GM21576 (cell line): ENCODE measurements around the gene NCAM1.
A peak's percentile ranks its signal among the peaks of the same experiment; 100 is the strongest.

Source experiments
- ATAC-seq: cut with Tn5 transposase; IDR thresholded peaks from one replicate; pipeline ENCODE4 v1.9.1; 2021; ENCODE audit warnings: mild to moderate bottlenecking, moderate library complexity; ENCODE audit not compliant: unreplicated experiment

NCAM1 gene

DNA sequence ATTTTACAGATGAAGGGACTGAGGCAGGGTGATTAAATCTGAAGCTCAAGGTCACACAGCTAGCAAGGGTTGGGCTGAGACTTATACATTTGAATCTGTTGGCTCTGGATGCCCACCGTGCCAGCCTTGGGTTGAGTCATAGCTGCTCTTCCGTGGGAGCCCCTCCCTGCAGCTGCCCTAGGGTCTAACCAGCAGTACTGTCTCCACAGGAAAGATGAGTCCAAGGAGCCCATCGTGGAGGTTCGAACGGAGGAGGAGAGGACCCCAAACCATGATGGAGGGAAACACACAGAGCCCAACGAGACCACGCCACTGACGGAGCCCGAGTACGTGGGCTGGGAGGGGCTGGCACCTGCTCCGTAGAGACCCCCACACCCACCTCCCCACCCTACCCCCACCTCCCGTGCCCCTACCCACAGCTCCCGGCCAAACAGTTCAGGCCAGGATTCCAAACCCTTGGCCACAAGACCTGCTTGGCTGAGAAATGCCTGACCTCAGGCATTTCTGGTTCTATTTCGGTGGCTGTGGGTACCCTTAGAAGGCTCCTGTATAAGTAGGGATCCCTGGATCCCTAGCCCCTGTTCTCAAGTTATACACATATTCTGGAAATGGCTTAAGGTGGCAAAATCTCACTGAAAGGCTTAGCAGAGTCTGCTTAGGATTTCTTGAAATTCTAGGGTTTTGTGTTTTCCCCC lies 310.5 kb downstream of the NCAM1 start:
- ATAC-seq: no peak

DNA sequence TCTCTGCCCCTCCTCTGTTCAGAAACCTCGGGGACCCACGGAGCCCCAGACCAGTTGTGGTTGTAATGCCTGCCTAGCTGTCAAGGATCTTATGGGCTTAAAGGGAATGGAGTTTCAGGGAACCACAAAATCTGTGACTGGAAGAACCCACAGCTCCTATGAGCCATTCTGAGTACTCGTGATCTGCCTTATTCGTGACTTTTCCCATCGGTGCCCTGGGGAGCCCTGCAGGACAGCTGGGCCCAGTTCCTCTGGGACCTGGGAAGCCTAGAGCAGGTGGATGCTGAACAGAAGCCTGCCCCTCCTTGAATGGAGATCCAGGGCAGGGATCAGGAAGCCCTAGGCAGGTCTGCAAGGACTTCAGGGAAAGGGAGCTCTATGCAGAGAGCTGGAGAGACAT lies 311.1 kb downstream of the NCAM1 start:
- ATAC-seq: no peak

DNA sequence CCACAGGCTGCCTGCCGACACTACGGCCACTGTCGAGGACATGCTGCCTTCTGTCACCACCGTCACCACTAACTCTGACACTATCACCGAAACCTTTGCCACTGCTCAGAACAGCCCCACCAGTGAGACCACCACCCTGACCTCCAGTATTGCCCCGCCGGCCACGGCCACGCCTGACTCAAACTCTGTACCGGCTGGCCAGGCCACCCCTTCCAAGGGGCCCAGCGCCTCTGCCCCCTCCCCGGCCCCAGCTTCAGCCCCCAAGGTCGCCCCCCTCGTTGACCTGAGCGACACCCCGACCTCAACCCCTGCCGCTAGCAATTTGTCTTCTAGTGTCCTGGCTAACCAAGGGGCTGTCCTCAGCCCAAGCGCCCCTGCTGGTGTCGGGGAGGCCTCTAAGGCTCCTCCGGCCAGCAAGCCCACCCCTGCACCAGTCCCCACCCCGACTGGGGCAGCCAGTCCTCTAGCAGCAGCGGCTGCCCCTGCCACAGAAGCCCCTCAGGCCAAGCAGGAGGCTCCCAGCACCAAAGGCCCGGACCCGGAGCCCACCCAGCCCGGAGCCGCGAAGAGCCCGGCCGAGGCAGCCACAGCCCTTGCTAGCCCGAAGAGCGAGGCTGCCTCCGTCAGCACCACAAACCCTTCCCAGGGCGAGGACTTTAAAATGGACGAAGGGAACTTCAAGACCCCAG lies 311.9 kb downstream of the NCAM1 start:
- no peak for ATAC-seq

- ATAC-seq: no peak
Observed at GRCh38 chr11:113273720-113274119, 312.5 kb downstream of the NCAM1 start.

DNA sequence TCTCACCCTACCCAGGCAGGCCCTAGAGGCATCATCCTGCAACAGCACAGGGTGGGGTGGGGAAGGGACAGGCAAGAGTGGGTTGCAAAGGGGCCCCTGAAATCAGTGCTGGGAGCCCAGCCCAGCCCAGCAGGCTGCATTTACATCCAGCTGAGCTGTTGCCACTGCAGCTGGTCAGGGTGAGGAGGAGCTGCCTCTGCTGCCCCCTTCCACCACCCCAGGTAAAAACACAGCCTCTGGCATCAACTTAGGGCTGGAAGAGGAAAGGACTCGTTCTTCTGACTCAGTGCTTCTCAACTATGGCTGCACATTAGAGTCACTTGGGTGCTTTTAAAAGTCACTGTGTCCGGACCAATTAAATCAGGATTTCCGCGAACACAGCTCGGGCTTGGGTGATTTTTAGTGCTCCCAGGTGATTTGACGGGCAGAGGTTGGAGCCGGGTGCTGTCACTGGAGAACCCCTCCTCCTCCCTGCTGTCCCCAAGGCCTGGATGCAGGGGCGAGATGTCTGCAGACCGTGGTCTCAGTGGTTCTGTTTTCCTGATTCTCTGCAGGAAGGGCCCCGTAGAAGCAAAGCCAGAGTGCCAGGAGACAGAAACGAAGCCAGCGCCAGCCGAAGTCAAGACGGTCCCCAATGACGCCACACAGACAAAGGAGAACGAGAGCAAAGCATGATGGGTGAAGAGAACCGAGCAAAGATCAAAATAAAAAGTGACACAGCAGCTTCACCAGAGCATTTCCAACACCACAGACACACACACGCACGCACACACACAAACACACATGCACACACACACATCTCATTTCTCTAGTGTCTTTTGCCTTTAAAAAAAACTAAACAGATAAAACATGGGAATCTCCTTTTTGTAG lies 313.7 kb downstream of the NCAM1 start:
- no peak for ATAC-seq

- ATAC-seq: no peak
Observed at GRCh38 chr11:113275602-113276001, 314.4 kb downstream of the NCAM1 start.

GRCh38 chr11:113276466-113276865 lies 315.2 kb downstream of the NCAM1 start:
- ATAC-seq: no peak

DNA sequence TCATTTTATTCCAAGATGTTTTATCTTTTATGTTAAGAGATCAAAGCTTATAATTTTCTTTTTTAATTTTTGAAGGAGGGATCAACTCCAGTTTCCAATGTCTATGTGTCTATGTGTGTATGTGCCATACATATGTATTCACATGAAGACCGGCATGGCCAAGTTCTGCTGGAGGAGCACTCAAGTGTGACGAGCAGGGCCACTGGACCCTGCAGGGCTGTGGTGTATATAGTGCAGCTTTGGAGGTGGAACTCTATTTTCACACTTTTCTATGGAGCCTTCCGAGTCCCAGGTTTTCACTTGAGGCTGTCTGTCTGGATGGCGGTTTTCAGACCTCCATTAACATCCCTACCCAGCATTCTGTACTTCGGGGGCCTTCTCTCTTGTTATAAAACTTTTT lies 316.7 kb downstream of the NCAM1 start:
- no peak for ATAC-seq

DNA sequence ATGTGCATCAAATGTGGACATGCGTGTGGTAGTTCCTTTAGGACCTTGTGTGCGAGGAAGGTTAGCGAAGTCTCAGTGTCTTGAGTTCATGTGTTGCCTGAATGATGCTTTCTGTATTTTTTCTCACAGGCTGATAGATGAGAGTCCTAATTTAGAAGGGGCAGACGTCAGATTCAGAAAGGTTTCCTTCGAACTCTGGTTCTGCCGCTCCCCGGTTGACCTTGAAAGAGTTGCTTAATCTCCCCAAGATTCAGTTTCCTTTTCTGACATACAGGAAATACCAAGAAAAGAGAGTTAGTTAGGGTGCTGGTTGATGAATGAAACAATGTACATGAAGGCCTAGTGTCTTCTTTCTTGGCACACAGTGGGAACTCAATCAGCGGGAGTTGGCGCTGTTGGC lies 317.3 kb downstream of the NCAM1 start:
- no peak for ATAC-seq

DNA sequence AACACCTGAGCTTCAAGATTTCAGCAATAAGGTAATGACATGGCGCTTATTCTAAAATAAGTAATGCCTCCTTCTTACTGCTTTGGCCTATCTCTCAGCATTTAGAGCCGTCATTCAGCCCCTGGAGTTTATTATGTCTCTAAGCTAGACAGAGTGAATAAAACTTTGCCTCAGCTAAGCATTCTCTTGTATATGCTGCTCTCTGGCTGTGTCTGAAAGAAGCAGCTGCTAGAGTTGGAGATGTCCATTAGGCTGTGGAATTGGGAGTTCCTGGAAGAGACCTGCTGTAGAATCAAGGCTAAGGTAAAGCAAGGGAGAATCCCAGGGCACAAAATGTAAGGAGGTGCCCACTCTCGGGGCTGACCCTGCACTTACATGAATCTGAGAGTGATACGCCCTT lies 317.7 kb downstream of the NCAM1 start:
- no peak for ATAC-seq

- no peak for ATAC-seq
Observed at GRCh38 chr11:113279591-113279990, 318.4 kb downstream of the NCAM1 start.

DNA sequence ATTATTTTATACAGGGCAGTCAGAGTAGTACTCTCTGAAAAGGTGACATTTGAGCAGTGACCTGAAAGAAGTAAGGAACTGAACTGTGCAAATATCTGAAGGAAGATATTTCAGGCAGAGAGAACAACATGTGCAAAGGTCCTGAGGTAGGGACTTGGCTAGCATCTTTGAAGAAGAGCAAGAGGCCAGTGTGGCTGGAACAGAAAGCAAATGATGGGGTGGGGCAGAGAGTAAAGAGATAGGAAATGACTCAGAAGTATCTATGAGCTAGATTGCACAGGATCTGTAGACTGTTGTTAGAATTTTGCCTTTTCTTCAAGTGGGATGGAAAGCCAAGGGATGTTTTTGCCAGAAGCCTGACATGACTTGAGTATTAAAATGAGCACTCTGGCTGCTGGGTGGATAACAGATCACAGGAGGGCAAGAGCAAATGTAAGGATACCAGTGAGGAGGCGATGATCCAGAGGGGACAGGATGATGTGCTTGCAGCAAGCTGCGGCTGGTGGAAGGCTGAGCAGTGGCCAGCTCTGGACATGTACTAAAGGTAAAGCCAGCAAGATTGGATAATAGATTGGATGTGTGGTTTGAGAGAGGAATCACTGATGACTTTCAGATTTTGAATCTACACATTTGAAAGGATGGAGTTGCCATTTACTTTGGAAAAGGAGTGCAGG lies 320.0 kb downstream of the NCAM1 start:
- no peak for ATAC-seq

DNA sequence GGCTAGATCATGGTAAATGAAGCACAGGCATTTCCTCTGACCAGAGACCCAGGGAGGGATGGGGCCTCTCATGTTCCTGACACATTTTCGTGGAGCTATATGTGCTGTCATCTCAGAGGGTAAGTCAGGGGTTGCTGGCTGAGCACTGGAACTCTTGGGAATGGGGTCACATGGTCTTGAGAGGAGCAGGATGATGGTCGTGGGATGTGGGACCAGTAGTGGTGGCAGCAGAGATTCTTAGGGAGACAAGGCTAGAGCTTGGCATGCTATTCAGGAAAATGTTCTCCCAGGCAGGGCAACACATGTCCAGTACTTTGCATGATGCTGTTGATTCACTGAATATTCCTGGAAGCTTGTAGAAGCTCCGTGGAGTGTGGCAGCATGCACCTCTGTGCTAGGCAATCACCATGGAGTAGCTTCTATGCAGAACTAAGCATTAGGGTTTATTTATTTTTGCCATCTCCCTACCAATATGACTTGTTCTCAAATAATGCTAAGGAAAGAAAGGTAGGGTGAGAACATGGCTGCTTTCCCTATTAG lies 321.7 kb downstream of the NCAM1 start:
- ATAC-seq: no peak

- ATAC-seq: no peak
Observed at GRCh38 chr11:113283881-113284280, 322.7 kb downstream of the NCAM1 start.

GRCh38 chr11:113286009-113286408 lies 324.8 kb downstream of the NCAM1 start:
- no peak for ATAC-seq

DNA sequence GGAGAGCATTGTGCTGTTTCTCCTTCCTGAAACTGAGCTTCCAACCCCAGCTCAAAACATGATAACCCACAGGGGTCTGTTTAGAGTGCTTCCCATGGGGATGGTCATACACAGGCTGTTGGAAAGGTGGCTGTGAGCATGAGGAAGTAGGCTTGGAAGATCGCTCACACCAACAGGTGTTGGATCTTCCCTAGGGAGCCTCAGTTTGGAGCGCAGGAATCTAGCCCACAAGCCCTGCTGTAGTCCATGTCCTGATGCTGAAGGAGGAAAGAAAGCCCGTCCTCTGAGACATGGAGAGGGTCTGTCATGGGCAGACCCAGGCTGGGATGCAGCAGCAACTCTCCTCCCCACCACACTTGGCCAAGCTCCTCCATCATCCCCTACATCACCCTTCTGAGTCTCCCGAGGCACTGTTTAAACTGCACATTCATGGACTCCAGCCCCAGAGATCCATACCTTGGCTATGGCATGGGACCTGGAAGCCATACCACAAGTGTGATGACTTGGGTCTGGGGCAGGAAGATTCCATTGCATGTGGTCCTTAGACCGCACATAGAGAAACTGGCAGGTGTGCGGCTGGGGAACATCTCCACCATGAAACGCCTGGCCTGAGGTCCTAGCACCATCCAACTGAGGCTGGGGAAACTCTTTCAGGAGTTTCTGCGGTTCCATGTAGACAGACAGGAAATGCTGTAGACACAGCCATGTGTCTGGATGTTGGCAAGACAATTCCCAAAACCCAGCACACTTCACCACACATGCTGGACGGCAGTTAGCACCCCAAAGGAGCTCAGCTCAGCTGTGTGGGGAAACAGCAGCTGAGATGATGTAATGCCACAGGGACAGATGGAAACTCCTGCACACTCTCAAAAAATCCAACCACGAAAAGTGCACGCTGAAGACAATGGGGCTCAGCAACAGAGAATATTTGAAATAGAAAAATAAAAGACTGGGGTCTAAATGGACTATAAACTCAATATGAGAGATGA lies 325.6 kb downstream of the NCAM1 start:
- ATAC-seq: no peak

DNA sequence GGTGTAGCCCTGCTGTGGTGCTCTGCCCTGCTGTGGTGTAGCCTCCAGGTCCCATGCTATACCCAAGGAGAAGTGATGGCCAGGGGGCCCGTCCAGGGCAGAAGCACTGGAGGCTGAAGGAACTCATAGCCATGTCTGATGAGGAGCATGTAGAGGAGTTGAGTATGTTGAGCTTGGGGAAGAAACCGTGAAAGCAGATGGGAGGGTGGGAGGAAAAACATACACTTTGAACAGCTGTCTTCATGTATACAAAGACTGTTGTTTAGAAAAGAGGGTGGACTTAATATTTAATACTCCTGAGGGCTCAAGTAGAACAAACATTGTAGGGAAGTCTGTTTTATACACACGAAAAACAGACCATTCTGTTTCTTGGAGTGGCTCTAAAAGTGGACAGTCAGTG lies 326.6 kb downstream of the NCAM1 start:
- no peak for ATAC-seq

GRCh38 chr11:113288286-113288863 lies 327.2 kb downstream of the NCAM1 start:
- no peak for ATAC-seq

DNA sequence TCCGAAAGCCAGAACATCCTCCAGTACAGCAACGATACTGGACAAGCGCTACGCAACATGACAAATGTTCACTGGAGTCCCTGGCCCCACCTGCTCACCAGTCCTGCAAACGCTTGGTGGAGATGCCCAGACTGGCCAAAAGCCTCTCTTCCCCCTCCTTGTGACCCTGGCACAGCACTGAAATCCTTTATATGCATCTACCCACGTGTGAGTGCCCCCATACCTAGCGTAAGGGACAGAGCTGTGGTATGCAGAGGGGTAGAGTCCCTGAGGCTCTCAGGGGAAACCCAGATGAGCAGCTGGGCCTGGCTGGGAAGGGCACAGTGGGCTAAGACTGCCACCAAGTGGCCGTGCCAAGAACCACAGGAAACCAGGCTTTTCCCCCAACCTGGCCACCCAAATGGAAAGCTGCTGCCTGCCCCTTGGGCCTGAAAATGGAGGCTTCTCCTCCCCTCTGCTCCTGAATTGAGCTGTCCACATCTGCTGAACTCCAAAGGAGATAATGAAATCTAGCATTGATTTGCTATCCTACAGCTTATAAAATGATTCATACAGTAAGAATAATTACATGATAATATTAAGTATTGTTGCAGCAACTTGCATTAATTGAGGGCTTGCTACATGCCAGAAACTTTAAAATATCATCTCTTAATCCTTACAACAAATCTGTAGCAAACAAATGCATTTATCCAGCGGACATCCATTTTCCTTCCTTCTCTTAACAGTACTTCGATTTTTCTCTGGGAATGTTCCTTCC lies 328.4 kb downstream of the NCAM1 start:
- ATAC-seq: peak; percentile 97
